Epithelial cell of prostate (primary cell): Measurements from ENCODE around the gene TGM5.

Experiments
- DNase-seq: peaks from one replicate; pipeline ENCODE4 v3.0.0-alpha.2; 2011; ENCODE audit warnings: low read depth, low spot score
- H3K27ac ChIP-seq: fragments of 450-650 bp; 2 replicates; pipeline ENCODE4 v1.5.1; 2017; ENCODE audit warnings: mild to moderate bottlenecking

The TGM5 gene

DNA sequence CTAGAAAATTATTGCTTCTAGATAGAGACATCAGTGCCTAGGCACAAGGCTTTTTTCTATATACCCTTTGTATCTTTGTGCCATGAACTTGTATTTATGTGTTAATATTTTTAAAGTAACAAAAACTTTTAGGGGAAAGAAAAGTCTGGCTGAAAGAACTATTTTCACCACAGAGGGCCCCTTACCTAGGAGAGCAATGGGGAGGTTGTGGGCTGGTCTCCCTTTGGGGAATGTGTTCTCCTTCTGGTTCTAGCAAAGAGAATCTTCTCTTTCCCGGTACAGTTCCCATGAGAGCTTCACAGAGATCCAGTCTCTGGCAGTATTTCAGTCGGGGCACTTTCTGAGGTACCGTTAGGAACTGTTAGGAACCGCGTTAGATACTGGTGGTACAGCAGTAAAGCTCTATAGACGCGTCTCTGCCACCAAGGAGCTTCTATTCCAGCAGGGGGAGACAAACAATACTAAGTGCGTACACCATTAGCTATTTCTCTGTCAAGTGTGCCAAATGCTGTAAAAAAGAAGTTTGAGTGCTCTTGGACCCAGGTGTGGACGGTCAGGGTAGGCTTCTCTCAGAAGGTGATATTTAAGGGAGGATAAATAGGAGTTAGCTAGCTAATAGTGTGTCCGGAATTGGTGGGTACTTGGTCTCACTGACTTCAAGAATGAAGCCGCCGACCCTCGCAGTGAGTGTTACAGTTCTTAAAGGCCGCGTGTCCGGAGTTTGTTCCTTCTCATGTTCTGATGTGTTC is 41.4 kb downstream of the TGM5 start:
- no peak for DNase-seq
- H3K27ac ChIP-seq: no peak overlapping the region

DNA sequence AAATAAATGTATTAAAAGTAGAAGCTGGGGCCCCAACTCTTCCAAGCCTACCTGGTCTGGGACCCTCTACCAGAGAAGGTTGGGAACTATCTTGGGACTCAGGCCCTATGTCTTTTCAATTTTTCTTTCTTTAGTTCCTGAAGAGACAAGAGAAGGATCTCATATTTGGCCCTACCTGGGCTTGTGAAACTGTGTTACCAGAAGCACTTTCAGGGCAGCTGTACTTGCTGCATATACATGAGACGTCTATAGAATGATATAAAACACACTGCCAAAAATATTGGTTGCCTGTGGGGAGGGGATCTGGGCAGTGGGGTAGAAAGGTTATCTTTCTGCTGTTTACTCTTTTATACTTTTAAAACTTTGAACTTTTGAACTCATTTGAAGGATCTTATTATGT is 45.3 kb downstream of the TGM5 start:
- no peak for DNase-seq
- no peak overlapping the region for H3K27ac ChIP-seq

DNA sequence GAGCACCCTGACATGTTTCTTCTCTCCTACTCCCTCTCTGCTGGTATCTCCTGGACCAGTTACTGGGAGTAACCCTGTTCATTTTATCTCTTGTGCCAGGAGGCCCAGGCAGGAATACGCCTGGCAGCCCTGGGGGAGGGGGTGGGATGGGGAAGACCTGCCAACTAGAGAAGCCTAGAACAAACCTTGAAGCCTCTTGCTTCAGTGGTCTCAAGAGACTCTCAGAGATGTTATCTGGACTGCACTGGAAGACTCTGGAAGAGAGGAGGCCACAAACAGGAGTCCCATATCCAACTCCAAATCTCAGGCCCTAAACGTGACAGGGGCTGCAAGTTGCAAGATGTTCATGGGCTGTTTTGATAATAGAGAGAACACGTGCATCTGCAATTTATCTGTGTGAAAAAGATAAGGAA is 45.7 kb downstream of the TGM5 start, which contains the start of gene EPB42:
TSS of gene EPB42 (minus strand) at position 28 of the 413 bp plus-strand sequence. CDS start 193 bp downstream, outside the sequence.
- DNase-seq: no peak
- peak within 1 kb of the TSS; percentile 51 for H3K27ac ChIP-seq

DNA sequence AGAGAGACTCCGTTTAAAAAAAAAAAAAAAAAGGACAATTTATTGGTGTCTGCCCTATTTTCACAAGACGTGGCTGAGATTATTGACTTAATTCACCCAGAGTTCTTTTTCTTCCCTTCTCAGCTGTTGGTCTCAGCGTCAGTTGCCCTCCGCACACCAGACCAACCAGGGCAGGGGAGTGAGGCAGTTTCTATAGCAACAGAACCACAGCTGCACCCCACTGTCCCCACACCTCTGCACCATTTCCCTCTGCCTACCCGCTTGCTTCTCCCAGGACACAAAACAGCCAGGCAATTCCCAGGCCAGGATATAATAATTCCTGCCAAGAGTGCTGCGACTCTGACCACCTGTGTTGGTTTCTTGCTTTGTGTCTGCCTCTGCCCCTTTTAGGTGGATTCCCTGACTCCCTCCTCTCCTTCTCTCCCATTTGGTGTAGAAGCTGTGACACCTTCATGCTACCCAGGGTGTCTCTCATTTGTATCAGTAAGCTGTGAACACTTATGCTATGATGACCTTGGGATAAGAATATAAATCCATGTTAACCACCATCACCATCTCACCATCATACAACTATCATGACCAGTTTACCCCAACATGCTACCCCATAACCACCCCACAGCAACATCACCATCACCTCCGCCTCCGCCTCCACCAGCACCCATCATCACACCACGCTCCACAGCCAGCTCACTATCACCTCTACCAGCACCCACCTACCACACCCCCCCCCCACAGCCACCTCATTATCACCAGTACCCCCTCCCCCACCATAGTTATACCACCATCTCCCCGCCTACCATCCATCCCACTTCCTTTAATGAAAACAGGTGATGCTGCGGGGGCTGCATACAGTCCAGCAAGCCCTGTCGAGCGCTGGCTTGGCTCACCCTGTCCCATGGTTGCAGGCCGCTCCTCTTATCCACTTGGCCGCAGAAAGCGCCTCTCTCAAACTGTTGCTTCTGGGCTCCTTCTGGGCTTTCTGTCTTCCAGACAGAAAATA is 46.5 kb downstream of the TGM5 start:
- peak overlapping the region; percentile 51 for H3K27ac ChIP-seq
- no peak for DNase-seq

DNA sequence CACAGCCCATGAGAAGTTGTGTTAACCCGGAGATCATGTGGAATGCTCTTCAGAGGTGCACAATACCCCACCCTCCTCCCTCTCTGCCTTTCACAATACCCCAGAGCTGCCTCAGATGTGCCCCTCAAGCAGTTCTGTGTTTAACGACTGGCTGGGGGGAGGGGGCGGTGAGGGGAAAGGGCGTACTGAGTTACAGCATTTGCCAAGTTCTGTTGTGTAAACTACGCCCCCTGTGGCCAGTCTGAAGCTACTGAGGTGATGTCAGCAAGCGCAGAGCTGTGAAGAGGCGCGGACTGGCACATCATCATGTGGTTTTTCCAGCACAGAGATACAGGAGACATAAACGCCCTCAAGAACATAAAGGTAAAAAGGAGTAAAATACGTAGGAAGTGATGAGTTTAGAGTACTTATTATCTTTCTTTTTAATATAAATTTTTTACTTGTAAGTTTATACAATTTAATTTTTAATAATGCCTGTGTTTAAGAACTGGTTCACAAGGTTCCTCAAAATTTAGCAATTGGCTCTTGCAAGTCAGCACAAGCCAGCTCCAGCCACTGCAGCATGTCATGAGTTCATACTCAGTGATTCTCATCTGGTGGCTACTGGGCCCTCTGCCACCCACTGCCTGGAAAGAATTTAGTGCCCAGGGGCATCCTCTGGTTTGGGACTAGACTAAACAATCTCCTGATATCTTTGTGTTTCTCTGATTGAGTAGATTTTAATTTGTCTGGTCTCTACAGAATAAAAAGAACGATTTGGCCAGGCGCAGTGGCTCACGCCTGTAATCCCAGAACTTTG is 47.6 kb downstream of the TGM5 start:
- DNase-seq: peak; percentile 87
- H3K27ac ChIP-seq: peak overlapping the region; percentile 51

DNA sequence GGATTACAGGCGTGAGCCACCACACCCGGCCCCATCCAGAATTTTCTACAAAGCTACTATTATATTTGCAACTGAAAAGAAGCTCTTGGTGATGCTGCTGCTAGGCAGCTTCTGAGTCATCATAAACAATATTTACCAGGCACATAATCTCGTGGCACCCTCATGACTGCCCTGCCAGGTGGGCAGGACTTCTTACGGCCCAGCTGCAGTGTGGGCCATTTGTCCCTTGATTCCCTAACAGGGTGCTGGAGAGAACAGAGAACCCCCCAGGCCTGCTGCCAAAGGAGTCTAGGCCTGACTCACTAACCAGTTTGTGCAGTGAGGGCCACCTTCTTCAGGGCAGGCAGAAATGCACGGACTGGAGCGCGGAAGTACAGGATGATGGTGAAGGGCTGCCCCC is 50.8 kb downstream of the TGM5 start:
- H3K27ac ChIP-seq: no peak overlapping the region
- DNase-seq: peak; percentile 52

DNA sequence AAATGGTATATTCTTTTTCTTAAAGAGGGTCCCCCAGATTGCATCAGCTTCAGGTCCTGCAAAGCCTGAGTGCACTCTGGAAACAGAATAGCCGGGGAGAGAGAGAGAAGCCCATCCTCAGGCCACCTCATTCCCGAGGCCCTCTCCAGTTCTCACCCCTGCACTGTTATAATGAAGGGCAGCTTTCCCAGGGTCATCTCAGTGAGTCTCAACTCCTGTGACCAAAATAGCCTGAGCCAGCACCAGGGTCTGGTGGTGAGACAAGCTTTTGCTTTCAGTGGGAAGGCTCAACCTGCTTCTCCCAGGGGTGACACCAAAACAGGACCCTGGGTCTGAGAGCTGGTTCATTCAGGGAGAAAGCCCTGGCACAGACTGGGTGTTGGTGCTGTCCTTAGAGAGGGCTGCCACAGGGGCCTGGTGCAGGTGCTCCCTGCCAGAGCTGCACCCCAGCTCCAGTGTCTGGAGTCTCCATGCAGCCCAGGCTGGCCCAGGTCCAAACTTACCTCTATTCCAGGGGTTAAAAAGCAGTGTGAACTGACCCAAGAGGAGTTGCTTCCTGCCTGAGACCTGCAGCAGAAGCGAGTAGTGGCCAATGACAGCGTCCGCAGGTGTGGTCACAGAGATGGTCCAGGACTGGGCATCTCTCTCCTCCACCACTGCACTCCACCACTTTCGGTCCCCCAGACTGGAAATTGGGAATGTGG is 52.0 kb downstream of the TGM5 start:
- no peak for DNase-seq
- no peak overlapping the region for H3K27ac ChIP-seq

DNA sequence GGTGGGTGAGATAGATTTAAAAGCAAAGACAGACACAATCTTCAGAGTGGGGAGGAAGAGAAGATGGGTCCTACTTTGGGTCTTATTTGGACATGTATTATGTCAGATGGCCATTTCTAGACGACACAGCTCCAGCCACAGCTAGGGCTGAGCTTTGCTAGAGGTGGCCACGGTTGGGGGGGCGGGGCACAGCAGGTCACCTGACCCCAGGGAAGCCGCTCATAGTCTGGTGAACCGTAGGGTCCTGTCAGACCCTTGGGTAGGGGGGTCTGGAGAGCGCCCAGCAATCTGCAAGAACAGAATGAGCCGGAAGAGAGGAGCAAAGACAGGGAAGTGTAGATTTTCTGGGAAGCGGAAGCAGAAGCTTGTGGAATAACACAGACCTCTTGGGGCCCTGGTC is 52.6 kb downstream of the TGM5 start:
- no peak for DNase-seq
- no peak overlapping the region for H3K27ac ChIP-seq

DNA sequence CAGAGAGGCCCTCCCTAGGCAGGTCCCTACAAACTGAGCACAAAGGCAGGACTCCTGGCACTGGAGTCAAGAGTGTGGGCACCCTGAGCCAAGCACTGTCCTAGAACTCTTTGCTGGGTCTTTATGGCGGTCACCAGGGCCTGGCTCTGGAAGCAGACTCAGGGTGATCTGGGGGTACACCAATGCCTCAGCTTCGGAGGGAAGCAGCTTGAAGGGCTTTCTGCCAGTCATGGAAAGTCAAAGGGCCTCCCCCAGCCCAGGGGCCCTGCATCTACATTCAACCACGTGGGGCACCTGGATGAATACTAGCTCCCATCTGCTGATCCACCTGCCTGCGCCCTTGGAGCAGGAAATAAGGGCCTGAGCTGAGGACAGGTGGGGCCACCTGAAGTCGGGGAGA is 53.3 kb downstream of the TGM5 start:
- no peak for DNase-seq
- no peak overlapping the region for H3K27ac ChIP-seq

DNA sequence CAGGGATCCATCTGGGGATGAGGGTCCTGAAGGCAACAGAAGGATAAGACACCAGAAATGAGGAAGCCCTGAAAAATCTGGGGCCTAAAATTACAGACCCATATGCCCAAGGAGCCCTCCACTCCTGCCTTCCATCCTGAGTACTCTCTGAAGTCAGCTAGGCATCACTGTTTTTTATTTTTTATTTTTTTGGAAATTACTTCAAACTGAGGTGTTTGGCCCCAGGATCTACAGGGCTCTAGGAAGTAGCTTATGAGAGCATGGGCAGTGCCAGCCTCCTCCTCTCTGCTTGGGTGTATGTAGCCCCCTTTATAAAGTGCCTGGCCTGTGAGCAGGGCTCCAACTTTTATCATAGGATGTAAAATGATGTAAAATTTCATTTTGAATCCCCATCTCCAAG is 53.8 kb downstream of the TGM5 start:
- H3K27ac ChIP-seq: no peak overlapping the region
- no peak for DNase-seq

DNA sequence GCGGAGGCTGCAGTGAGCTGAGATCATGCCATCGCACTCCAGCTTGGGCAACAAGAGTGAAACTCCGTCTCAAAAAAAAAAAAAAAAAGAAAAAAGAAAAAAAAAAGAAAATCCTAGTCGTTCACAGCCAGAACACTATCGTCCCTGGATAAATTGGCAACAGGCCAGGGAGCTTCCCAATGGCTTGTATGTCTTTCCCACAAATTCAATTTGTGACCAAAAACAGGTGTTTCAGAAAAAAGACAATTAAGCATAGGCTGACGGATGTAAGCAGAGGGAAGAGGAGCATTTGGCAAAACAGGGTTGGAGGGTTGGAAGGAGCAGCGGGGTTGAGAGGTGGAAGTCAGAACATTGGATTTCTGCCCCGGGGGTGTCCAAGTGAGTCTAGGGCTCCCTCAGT is 54.4 kb downstream of the TGM5 start:
- no peak for DNase-seq
- no peak overlapping the region for H3K27ac ChIP-seq

DNA sequence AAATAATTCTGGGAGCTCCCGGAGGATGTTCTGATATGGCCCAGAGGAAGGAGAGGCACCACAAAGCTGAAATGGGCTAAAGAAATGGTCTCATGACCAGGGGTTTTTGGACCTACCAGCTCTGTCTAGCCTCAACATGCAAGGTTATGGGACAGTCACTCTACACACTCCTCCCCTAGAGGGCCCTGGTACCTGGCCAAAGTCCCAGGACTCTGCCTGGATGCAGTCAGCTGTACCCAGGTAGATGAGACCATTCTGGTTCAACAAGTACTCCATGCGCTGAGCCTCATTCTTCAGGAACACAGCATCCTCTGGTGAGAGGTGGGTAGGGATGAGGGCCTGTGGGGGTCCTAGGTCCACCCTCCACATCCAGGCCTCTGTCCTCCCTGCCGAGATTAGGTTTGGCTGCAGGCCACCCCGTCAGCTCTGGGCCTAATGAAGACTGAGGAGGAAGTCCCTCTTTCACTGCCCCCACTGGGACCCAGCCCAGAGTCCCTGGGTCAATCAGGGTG is 55.4 kb downstream of the TGM5 start:
- no peak overlapping the region for H3K27ac ChIP-seq
- DNase-seq: no peak

DNA sequence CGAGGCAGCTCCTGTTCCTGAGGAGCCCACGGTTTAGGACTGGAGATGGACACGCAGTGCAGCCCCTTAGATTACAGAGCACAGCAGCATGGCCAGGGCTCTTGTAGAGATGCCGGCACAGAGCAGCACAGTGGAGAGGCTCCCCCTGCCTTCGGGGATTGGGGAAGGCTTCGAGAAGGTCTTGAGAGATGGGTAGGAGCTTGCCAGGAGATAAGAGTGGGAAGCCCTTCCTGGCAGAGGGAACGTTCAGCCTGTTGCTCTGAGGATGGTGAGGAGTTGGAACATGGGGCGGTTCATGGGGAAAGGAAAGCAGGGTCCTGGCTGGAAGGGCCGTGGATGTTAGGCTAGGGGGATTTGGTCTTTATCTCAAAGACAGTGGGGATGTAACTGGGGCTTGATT is 55.9 kb downstream of the TGM5 start:
- H3K27ac ChIP-seq: no peak overlapping the region
- no peak for DNase-seq

DNA sequence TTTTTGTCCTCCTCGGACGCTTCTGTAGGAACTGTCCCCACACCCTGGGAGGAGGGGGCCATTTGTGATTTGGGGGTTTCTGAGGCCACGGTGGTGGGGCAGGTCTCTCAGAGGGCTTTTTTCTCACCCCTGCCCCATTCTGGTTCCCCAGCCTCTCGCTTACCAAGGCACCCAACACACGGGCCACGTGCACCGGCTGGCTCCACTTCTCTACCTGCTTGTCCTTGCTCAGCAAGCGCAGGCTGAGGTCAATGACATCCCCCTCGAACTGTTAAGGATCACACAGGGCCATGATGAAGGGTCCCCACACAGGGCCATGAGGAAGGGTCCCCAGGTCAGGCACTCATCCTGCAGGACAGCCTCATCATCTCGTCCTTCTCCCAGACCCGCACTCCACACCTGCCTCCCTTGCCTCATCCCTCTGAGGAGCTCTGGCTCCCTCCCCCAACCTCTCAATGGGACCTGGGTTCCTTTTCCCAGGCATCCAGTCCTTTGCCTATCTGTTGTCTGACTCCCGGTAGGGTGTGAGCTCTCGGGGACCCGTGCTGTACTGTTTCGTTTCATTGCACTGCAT is 56.5 kb downstream of the TGM5 start:
- DNase-seq: no peak
- H3K27ac ChIP-seq: no peak overlapping the region

DNA sequence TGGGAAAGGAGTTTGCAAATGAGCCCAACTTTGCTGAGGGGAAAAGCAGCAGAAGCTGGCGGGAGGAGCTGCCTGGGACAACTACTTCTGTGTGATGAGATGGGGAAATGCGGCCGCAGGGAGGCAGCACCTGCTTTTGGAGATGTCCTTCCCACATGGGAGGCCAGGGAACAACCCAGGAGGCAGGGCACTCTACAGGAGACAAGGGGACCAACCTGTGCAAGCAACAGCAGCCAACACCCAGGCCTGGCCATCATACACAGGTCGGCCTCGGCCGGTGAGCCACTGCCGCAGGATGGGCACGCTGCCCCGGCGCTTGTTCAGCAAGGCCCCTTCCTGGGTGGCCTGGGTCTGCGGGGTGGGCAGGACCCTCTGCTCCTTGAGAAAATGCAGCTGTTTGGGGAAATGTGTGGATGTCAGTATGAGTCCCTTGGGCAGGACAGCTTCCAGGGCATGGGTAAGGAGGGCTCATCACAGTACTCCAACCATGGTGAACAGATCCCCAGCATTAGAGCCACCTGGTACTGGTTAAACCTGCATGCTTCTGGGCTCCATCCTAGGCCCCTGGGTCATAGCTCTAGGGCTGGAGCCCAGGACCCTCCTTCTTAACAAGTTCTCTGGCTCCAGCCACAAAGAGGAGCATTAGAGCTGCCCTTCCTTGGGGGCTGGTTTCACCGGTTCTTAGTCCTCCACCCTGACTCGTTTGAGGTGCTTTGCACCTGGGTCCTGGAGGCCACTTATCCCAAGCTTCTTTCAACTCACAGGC is 57.5 kb downstream of the TGM5 start:
- no peak for DNase-seq
- no peak overlapping the region for H3K27ac ChIP-seq

DNA sequence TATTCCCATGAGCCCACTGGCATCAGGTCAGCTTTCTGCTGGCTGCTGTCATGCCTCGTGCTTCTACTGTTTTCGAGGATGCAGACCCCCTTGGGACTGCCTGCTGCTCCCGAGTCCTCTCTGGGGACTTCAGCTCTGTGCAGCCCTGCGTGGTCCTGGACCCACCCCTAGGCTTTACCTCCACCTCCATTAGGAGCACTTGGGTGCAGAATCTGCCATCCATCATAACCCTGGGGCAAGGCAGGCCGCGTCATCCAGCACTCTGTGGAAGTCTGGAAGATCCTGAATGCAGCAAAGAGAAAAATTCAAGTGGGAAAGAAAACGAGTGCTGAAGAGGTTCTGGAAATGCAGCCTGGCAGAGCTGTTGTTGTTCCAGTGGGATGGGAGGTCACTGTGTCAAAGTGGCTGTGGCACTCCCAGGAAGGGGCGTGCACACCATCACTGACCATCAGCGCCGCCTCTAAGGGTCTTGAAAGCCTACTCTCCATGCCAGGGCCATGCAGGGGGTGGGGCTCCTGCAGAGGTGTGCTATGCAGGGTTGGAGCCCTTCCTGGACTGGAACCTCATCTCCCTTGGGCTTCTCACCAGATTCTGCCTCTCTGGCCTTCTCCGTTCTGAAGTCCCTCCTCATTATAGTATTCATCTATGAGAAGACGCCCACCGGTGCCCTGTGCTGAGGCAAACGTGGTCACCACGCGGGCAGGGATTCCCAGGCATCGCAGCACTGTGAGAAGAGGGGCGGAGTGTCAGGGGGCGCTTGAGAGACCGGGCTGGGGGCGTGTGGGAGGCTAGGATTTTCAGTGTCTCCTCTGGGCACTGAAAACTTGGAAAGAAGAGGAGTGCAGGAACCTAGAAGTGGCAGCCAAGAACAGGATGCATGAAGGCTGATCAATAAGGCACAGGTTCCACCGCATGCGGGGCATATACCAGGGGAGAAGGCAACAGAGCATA is 58.4 kb downstream of the TGM5 start:
- no peak for DNase-seq
- no peak overlapping the region for H3K27ac ChIP-seq

DNA sequence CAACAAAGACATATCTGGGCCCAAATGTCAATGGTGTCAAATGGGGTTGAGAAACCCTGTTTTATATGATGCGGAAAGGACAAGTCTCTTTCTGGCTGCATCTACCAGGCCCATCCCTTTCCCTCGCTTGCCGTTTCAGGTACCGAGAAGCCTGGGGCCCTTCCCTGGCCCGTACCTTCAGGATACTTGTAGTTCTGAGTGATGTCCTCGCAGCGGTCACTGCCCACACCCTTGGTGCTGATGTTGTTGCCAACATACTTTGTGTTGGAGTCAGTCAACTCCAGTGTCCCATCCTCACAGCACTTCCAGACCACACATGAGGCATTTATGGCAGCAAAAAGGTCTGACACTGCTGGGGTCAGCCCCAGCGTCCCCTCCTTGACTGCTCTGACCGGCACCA is 59.7 kb downstream of the TGM5 start:
- H3K27ac ChIP-seq: no peak overlapping the region
- no peak for DNase-seq

DNA sequence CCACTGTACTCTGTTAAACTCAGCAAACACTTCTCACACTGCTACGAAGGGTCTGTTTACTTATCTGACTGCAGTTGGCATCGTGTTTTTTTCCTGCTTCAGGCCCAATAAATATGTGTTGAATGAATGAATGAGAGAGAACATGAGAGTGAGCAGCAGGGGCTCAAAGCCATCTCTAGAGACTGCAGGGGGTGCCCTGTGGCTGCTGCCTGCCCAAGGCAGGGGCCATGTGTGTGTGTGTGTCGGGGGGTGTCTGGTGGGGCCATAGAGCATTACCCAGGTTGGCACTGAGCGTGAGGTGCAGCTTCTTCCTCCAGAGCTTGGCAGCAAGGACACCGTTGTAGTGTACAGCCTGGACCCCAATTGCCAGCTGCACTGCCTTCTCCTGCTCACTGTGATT is 60.7 kb downstream of the TGM5 start:
- H3K27ac ChIP-seq: no peak overlapping the region
- DNase-seq: no peak
